ENCODE results near the gene MAX. TPM values are rescaled to one million over a fixed set of nuclear protein-coding genes. Genes with fewer than 3 reads are reported as not detected.

The MAX gene
- total RNA-seq, 1 experiment from 2014 or later = 72.9 TPM

DNA sequence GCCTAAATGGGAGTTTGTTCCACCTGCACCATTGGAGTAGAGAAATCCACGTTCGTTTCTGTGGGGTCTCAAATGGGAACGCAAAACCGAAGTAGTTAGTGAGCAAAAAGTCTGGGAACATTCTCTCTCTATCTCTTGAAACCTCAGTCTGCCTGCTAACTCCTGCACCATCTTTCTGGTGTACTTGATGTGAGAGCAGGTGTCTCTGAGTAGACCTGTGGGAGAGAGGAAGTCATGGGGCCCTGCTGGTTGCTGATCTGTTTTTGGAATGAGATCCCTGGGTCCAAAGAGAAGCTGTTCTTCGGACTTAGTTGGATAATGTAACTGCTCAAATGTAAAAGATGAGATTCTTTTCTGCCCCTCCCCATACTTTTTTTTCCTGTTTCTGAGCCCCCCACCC lies 57.3 kb downstream of the MAX start:
- Histone ChIP-seq H2BK20ac (ENCODE audit: low read depth, low read length, poor library complexity, severe bottlenecking) (no peak overlapping the region), H3K79me1 (ENCODE audit: insufficient read depth, low read depth, low read length, poor library complexity, severe bottlenecking) (no peaks in the 10 kb centered on the region), H3K27me3 (ENCODE audit: insufficient read depth, low read length) (no peaks in the 10 kb centered on the region), H3K4ac (ENCODE audit: low read depth, low read length) (no peak overlapping the region), H4K8ac (replicated peaks; ENCODE audit: insufficient read length, low read depth, low read length) (no peak overlapping the region), H3K18ac (ENCODE audit: insufficient read length, low read depth, low read length) (no peak overlapping the region), H3K56ac (ENCODE audit: insufficient read length, low read depth, low read length) (no peak overlapping the region), H2BK120ac (ENCODE audit: low read depth, low read length, poor library complexity, severe bottlenecking) (no peak overlapping the region), H3K14ac (ENCODE audit: insufficient read depth, low read length) (no peak overlapping the region), H4K5ac (ENCODE audit: insufficient read length, low read depth, low read length) (no peak overlapping the region), H3K23ac (ENCODE audit: insufficient read length, low read depth, low read length) (no peak overlapping the region), H2BK5ac (ENCODE audit: insufficient read length, low read length) (no peak overlapping the region), H4K91ac (ENCODE audit: insufficient read length, low read depth, low read length) (no peak overlapping the region), H3K9ac (ENCODE audit: extremely low read depth, insufficient read length, low read length) (no peak overlapping the region), H3T11ph (ENCODE audit: low read length) (no peak overlapping the region), H2AFZ (ENCODE audit: low read length) (no peak overlapping the region), H3K4me1 (ENCODE audit: insufficient read depth, low read length) (no peaks in the 10 kb centered on the region), H2BK15ac (ENCODE audit: low read depth, low read length) (no peak overlapping the region), H3K4me2 (ENCODE audit: insufficient read depth, insufficient read length, low read length) (no peak overlapping the region), H2BK12ac (ENCODE audit: insufficient read length, low read depth, low read length) (no peak overlapping the region), H2AK5ac (ENCODE audit: insufficient read length, low read length) (no peak overlapping the region), H4K20me1 (ENCODE audit: control insufficient read depth, insufficient read depth, insufficient read length) (no peaks in the 10 kb centered on the region), H3K23me2 (ENCODE audit: insufficient read length, low read depth, low read length, poor library complexity, severe bottlenecking) (no peaks in the 10 kb centered on the region), H3K79me2 (ENCODE audit: insufficient read depth, low read length) (no peaks in the 10 kb centered on the region), H3K9me3 (ENCODE audit: control insufficient read depth, low read depth, low read length) (no peaks in the 10 kb centered on the region), H3K27ac (ENCODE audit: insufficient read length, low read depth, low read length) (no peak overlapping the region)
- peaks cover 5 to 40% (median 35%) of the 10 kb centered on the region in 3 experiments; a peak in 6 of 7 replicates for H3K36me3 Mint-ChIP-seq (ENCODE audit: insufficient read depth in 1 of 3, low read depth in 3 of 3)
- no peaks in the 10 kb centered on the region for H3K9me3 Mint-ChIP-seq
- no peak overlapping the region for H3K27ac Mint-ChIP-seq
- TF ChIP-seq CTCF (conservative IDR thresholded peaks at IDR 0.05) = no peak
- H3K27me3 Mint-ChIP-seq (ENCODE audit: low read depth) = no peaks in the 10 kb centered on the region
- no peak for DNase-seq
- H3K4me1 Mint-ChIP-seq = peaks cover 7 to 8% of the 10 kb centered on the region in 2 experiments
- no CpG with 5 or more reads among the region's 5 CpGs for WGBS (ENCODE audit: extremely low coverage, insufficient read length, low lambda C conversion rate)
- H3K4me3 Mint-ChIP-seq = no peak overlapping the region
